CD1c-positive myeloid dendritic cell (primary cell): ENCODE results near the gene DPYSL5.

Experiments
- DNase-seq: peaks from one replicate; pipeline ENCODE4 v3.0.0-alpha.2; 2016; ENCODE audit errors: extremely low spot score

DPYSL5 gene

DNA sequence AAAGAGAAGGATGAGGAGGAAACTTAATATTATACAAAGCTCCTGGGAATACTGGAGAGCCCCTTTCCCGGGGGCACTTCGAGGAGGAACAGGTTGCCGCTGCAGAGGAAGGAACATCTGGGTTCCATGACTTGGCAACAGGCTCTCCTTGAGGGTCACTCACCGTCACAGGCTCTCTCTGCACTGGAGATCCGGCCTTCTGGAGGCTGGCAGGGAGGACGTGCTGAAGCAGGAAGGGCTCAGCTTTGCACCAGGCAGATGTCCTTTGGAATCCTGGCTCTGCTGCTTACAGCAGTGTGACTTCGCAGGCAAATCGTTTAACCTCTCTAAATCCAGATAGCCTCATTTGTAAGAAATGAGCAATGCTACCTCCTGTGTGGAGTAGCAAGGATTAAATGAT is 2.9 kb upstream of the DPYSL5 start:
- no peak for DNase-seq

DNA sequence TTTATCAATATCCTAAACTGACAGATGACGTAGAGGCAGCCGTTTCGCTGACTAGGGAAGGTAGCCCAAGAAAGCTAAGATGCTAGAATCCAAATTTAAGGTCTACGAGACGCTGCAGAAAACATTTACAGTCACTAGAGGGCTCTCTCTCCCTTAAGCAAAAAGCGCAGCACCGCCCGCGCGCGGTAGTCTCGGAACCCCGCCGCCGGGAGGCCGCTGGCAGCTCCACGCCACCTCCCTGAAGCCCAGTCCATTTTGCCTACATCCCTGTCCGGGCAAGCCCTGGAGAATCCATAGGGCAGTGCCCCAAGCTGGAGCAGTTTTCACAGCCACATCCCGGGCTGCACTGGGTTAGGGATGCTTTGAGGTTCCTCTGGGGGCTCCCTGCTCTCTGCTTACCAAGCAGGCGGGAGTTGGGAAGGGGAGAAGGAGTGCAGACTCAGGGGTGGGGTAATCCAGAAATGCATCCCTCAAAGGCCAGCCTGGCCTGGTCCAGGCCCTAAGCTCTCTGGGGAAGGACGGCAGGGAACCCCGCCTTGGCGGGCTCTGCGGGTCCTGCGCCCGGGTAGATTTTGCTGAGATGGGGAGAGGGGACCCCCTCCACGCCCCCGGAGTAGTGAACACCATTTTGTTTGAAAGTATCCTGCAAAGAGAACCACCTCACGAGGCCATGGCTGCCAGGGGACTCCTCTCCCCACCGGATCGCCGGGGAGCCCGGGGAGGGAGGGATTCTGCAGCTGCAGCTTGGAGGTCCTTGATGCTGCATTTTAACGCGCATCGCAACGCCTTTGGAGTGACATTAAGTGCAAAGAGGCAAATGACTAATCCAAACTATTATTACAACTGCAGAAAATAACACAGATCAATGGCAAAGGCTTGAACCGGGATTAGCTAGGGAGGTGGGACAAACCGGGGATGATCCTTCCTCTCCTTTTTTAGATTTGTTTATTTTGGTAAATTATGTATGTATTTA is 1.3 kb upstream of the DPYSL5 start:
- peak; percentile 82 for DNase-seq

- DNase-seq, result no peak
These were observed 651 bp upstream of the DPYSL5 start for GRCh38 chr2:26847307-26847654.

- no peak for DNase-seq
These were observed 564 bp downstream of the DPYSL5 start for GRCh38 chr2:26848336-26849055.

GRCh38 chr2:26849056-26849999 is 1.4 kb downstream of the DPYSL5 start:
- DNase-seq, result no peak

DNA sequence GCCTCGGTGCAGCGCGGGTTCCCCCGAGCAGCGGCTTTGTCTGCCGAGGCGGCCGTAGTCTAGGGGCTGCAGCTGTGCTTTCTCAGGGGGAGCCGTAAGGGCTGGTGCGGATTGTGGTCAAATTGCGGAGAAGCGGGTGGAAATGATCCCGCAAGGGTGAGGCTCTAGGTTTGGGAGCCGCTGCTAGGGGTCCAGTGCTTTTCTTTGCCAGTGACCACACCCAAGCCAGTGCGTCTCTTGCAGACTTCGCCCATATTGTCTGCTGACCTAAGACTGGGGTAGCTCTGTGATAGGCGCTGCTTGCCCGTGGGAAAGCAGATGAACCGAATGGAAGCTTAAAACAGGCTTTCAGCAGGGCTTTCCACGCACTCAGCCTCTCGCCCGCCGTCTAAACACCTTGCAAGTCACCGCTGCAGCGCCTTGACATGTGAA is 2.1 kb downstream of the DPYSL5 start:
- DNase-seq, result no peak

DNA sequence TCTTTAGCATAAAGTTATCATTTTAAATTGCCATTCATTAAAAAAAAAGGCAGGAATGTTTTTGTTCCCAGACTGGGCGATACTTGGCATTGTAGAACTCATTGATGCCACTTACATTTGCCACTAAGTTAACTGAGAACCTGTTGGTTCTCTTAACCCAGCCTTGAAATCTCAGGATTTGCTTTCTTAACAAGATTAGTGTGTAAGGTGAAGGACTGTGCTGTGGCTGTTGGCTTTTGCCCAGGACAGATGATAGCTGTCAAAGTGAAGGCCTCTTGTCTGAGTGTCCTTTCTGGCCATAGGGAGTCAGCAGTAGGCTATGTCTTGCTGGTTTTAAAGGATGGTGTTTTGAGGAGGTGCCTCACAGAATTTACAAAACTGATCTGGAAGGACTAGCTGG is 2.6 kb downstream of the DPYSL5 start:
- no peak for DNase-seq

DNA sequence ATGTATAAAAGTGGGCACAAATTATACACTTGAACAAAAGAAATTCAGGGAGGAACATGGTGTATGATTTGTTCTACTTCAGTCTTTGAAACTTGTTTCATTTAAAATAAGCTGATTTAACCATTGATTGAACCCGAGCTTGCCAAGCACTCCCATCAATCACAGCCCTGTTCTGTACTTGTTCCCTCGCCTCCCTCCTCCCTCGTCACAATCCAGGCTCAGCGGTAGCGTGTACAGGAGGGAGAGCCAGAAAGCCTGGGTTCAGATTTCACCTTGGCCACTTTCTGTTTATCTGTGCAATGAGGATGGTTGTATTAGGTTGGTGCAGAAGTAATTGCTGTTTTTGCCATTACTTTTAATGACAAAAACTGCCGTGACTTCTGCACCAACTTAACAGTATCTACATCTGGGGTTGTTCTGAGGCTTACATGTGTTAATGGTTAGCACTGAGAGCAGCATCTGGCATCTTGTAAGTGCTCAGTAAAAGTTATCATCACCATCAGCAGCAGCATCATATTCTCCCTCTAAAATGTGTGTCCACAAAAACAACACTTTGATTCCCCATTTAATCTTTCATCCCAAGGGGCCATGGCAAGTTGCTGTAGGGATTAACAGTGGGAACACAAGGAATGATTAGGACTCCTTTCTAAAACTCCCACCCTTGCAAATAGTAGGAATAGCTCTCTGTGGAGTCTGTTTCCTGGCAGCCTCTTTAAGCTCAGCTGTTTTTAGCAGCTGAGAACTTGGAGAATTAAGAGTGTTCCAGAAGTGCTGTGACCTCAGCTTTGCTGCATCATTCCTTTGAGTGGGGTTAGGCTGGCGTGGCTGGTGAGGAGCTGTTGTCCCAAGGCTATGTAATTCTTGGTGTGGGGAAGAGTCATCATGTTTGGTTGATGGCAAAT is 4.7 kb downstream of the DPYSL5 start:
- DNase-seq, result no peak

DNA sequence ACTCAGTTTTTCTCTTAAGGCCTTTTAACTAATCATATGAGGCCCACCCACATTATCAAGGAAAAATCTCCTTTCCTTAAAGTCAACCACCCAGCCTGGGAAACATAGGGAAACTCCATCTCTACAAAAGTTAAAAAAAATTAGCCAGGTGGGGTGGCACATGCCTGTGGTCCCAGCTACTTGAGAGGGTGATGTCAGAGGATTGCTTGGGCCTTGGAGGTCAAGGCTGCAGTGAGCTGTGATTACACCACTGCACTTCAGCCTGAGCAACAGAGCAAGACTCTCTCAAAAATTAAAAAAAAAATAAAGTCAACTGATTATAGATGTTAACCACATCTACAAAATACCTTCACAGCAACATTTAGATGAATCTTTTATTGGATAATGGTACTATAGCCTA is 5.8 kb downstream of the DPYSL5 start:
- DNase-seq, result no peak

GRCh38 chr2:26854283-26854827 is 6.4 kb downstream of the DPYSL5 start:
- DNase-seq, result no peak

GRCh38 chr2:26855466-26855865 is 7.5 kb downstream of the DPYSL5 start:
- DNase-seq, result no peak

DNA sequence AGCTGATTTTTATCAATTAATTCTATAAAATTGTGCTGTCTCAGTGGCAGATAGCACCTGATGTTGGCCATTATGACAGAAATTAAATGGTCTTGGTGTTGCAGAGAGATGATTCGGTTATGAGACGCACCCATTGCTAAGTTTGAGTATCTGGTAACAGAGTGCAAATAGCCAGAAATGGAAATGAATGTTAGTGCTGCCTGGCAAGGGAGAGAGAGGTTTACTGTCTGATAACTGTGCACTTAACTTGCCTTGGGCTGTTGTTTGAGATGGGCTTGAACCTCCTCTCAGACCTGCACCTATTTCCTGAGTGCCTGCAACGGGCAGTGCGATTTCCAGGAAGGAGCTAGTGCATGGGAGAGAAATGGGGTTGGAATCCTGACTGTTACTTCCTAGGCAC is 11.7 kb downstream of the DPYSL5 start:
- DNase-seq, result no peak

GRCh38 chr2:26860211-26860850 is 12.4 kb downstream of the DPYSL5 start:
- DNase-seq, result no peak

DNA sequence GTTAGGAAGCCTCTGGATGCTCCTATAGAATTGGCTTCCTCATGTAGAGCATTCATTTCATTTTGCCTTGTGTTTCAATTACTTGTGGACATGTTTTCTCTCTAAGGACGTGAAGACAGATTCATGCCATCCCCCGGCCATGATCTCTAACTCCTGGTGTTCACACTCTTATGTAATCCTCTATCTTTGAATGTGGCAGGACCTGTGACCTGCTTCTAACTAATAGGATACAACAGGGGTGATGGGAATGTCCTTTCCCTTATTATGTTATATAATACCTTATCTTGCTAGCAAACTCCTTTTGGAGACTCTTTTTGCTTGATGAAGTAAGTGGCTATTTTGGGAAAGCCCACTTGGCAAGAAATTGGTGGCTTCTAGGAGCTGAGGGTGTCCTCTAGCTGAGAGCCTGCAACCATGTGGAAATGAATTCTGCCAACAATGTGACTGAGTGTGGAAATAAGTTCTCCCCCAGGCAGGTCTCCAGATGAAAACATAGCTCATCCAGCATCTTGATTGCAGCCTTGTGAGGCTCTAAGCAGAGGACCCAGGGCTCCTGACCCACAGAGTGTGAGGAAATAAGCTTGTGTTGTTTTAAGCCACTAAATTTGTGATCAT is 13.8 kb downstream of the DPYSL5 start:
- no peak for DNase-seq

GRCh38 chr2:26864226-26864625 is 16.3 kb downstream of the DPYSL5 start:
- DNase-seq, result no peak

DNA sequence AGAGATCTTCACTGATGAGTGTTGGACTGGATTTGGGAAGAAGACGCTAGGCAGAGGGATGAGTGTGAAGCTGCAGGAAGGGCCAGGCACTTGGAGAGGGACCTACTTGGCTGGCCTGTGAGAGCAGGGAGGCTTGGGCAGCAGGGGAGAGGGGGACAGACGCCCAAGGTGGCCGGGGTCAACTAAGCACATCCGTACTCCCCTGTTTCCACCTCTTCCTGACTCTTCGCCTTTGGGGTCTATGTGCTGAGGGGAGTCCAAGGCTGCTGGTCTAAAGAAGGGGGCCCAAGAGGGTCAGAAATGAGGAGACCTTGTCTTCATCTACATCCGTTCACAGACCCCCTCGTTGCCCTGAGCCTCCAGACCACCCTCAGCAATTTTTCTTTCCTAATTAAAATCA is 16.7 kb downstream of the DPYSL5 start:
- DNase-seq, result no peak

DNA sequence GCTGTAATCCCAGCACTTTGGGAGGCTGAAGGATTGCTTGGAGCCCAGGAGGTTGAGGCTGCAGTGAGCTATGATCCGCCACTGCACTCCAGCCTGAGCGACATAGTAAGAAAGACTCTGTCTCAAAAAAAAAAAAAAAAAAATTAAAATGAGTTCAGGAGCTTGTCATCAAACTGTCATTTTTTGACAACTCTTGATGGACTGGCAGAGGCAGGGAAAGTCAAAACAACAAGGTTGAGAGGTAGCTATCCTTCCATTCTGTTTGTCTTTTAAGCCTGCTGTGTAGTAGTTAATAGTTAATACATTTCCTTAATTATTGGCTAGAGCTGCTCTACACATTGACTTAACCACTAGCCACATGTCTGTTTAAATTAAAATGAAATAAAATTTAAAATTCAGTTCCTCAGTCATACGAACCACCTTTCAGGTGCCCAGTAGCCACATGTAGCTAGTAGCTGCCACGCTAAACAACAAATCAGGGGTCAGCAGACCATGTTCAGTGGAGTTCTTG is 22.7 kb downstream of the DPYSL5 start:
- DNase-seq, result no peak

- no peak for DNase-seq
These were observed 25.5 kb downstream of the DPYSL5 start for GRCh38 chr2:26873286-26873983.

- no peak for DNase-seq
These were observed 26.6 kb downstream of the DPYSL5 start for GRCh38 chr2:26874514-26874913.
